ENCODE data around the gene DDX47.

DDX47 gene

DNA sequence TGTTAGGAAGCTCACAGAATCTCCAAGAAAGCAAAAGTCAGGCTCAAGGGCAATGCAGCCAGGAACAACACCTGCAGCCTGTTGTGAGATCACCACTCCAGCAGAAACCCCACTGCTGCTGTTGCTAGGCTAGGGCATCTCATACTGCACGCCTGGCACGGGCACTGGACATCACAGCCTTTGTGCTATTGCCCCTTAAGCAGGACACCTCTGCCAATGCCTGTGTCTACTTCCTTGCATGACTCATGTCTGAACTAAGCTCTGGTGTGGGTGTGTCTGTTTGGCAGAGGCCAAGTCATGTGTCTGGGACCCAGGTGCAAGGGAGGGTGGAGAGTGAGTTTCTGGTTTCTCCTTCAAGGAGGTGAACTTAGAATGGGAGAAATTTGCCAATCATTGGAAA lies 10.0 kb upstream of the DDX47 start:
- Histone ChIP-seq H4K20me1 (ENCODE audit: insufficient read depth, low read length) (no peaks in the 10 kb centered on the region), H3F3A (ENCODE audit: insufficient read depth, low read length) (peaks cover 26% of the 10 kb centered on the region), H3K4me3 (ENCODE audit: low read length) (no peak overlapping the region), H3K79me2 (ENCODE audit: low read length) (no peaks in the 10 kb centered on the region), H2AFZ (ENCODE audit: low read length) (peak overlapping the region; percentile 27), H3K27me3 (replicated peaks; ENCODE audit: insufficient read depth, low read length) (no peaks in the 10 kb centered on the region), H3K36me3 (replicated peaks; ENCODE audit: insufficient read depth, low read length) (no peaks in the 10 kb centered on the region), H3K4me1 (ENCODE audit: low read length) (peaks cover 40% of the 10 kb centered on the region), H3K4me2 (ENCODE audit: low read depth, low read length) (peak overlapping the region; percentile 58), H3K27ac (ENCODE audit: low read length) (peak overlapping the region; percentile 74), H3K9me3 (replicated peaks; ENCODE audit: insufficient read depth, low read length) (no peaks in the 10 kb centered on the region), H3K9ac (ENCODE audit: low read length) (peak overlapping the region; percentile 22; the same call in 1 of the 2 replicates), H3K9me2 (replicated peaks; ENCODE audit: insufficient read depth, low read length) (no peaks in the 10 kb centered on the region)
- peak; percentile 90 for DNase-seq
- TF ChIP-seq, protein P1, sequence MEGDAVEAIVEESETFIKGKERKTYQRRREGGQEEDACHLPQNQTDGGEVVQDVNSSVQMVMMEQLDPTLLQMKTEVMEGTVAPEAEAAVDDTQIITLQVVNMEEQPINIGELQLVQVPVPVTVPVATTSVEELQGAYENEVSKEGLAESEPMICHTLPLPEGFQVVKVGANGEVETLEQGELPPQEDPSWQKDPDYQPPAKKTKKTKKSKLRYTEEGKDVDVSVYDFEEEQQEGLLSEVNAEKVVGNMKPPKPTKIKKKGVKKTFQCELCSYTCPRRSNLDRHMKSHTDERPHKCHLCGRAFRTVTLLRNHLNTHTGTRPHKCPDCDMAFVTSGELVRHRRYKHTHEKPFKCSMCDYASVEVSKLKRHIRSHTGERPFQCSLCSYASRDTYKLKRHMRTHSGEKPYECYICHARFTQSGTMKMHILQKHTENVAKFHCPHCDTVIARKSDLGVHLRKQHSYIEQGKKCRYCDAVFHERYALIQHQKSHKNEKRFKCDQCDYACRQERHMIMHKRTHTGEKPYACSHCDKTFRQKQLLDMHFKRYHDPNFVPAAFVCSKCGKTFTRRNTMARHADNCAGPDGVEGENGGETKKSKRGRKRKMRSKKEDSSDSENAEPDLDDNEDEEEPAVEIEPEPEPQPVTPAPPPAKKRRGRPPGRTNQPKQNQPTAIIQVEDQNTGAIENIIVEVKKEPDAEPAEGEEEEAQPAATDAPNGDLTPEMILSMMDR (IDR thresholded peaks at IDR 0.05; ENCODE audit: low read length) = no peak
- TF ChIP-seq EZH2 (optimal IDR thresholded peaks at IDR 0.05; ENCODE audit: low read depth, low read length) = no peak
- TF ChIP-seq EZH2phosphoT487 (IDR thresholded peaks at IDR 0.05; ENCODE audit: low read length) = no peak

DNA sequence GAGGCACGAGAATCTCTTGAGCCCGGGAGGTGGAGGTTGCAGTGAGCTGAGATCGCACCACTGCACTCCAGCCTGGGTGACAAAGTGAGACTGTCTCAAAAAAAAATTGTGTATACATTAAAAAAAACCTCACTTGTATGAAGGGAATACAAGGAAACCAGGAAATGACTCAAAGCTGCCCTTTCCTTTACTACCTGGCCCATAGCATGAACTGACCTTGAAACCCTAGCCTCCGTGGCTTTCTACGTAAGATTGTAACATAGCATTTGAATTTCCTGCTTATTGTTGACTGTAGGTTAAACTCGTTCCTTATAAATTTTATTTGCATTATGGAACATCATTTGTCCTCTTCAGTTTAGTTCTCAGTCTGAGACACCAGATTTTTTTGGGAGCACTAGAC lies 9.1 kb upstream of the DDX47 start:
- peaks cover 41% of the 10 kb centered on the region for H3K4me1 ChIP-seq (ENCODE audit: low read length)
- no peak overlapping the region for H3K27ac ChIP-seq (ENCODE audit: low read length)

DNA sequence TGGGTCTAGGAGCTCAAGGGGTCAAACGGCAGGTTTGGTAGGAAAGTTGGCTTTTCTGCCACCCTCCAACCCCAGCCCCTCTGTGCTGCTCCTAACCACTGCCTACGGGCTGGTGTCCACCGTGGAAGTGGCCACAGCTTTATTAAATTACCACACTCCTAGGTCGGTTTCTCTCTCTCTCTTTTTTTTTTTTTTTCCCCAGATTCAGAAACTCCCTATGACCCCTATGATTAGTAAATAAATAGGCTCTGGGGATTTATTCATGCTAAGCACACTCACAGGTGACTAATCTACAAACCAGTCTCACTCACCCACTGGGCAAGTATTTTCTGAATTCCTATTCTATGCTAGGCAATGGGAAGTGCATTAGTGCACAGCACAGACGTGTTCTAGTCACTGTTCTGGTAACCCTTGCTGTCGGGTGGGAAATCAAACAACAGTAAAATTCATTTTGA lies 8.7 kb upstream of the DDX47 start:
- peaks cover 33% of the 10 kb centered on the region for H3F3A ChIP-seq (ENCODE audit: insufficient read depth, low read length)

More for the DNA sequence above, 9.1 kb upstream of the DDX47 start:
- no peak overlapping the region for H3K4me2 ChIP-seq (ENCODE audit: low read depth, low read length)
- H3K36me3 ChIP-seq (replicated peaks; ENCODE audit: insufficient read depth, low read length) = no peaks in the 10 kb centered on the region
- TF ChIP-seq EZH2 (optimal IDR thresholded peaks at IDR 0.05; ENCODE audit: low read depth, low read length) (no peak), EZH2phosphoT487 (IDR thresholded peaks at IDR 0.05; ENCODE audit: low read length) (no peak)
- TF ChIP-seq, protein P1 (IDR thresholded peaks at IDR 0.05; ENCODE audit: low read length) = no peak
- DNase-seq = no peak
- H3K4me3 ChIP-seq (ENCODE audit: low read length) = no peak overlapping the region
- no peaks in the 10 kb centered on the region for H3K79me2 ChIP-seq (ENCODE audit: low read length)
- H3K27me3 ChIP-seq (replicated peaks; ENCODE audit: insufficient read depth, low read length) = no peaks in the 10 kb centered on the region
- no peaks in the 10 kb centered on the region for H4K20me1 ChIP-seq (ENCODE audit: insufficient read depth, low read length)
- H3K9ac ChIP-seq (ENCODE audit: low read length) = no peak overlapping the region
- H3K9me2 ChIP-seq (replicated peaks; ENCODE audit: insufficient read depth, low read length) = no peaks in the 10 kb centered on the region
- H2AFZ ChIP-seq (ENCODE audit: low read length) = no peak overlapping the region
- H3K9me3 ChIP-seq (replicated peaks; ENCODE audit: insufficient read depth, low read length) = no peaks in the 10 kb centered on the region
- H3F3A ChIP-seq (ENCODE audit: insufficient read depth, low read length) = peaks cover 29% of the 10 kb centered on the region

More for the DNA sequence above, 8.7 kb upstream of the DDX47 start:
- Histone ChIP-seq H3K9ac (ENCODE audit: low read length) (no peak overlapping the region), H3K27me3 (replicated peaks; ENCODE audit: insufficient read depth, low read length) (no peaks in the 10 kb centered on the region), H4K20me1 (ENCODE audit: insufficient read depth, low read length) (no peaks in the 10 kb centered on the region), H3K4me3 (ENCODE audit: low read length) (no peak overlapping the region), H2AFZ (ENCODE audit: low read length) (no peak overlapping the region), H3K9me3 (replicated peaks; ENCODE audit: insufficient read depth, low read length) (no peaks in the 10 kb centered on the region), H3K4me2 (ENCODE audit: low read depth, low read length) (no peak overlapping the region), H3K4me1 (ENCODE audit: low read length) (peaks cover 46% of the 10 kb centered on the region), H3K9me2 (replicated peaks; ENCODE audit: insufficient read depth, low read length) (no peaks in the 10 kb centered on the region), H3K36me3 (replicated peaks; ENCODE audit: insufficient read depth, low read length) (no peaks in the 10 kb centered on the region), H3K79me2 (ENCODE audit: low read length) (no peaks in the 10 kb centered on the region), H3K27ac (ENCODE audit: low read length) (no peak overlapping the region)
- no peak for DNase-seq
- TF ChIP-seq EZH2 (optimal IDR thresholded peaks at IDR 0.05; ENCODE audit: low read depth, low read length) (no peak), EZH2phosphoT487 (IDR thresholded peaks at IDR 0.05; ENCODE audit: low read length) (no peak)
- TF ChIP-seq, protein P1 (IDR thresholded peaks at IDR 0.05; ENCODE audit: low read length) = no peak

All from MM.1S (cell line).